Progenitor cell of endocrine pancreas (in vitro differentiated cells): Measurements from ENCODE around the gene MAD1L1. TPM values are rescaled to one million over a fixed set of nuclear protein-coding genes. Genes with fewer than 3 reads are reported as not detected.

Source experiments
- DNase-seq: peaks from one replicate; pipeline ENCODE4 v3.0.0; 2021; ENCODE audit warnings: low spot score; ENCODE audit not compliant: unreplicated experiment
- H3K27ac Mint-ChIP-seq: 2 replicates; pipeline ENCODE4 v1.8.0; 2021; ENCODE audit warnings: mild to moderate bottlenecking, moderate library complexity, mixed read lengths
- H3K27me3 Mint-ChIP-seq: 2 replicates; pipeline ENCODE4 v1.8.0; 2021; ENCODE audit warnings: mixed read lengths
- H3K36me3 Mint-ChIP-seq: 2 replicates; pipeline ENCODE4 v1.8.0; 2022; ENCODE audit warnings: mixed read lengths; ENCODE audit not compliant: insufficient read depth
- H3K4me1 Mint-ChIP-seq: 2 replicates; pipeline ENCODE4 v1.8.0; 2021; ENCODE audit warnings: low read depth, mixed read lengths
- H3K4me3 Mint-ChIP-seq: 2 replicates; pipeline ENCODE4 v1.8.0; 2021; ENCODE audit warnings: low read depth, mild to moderate bottlenecking, moderate library complexity, mixed read lengths
- H3K9me3 Mint-ChIP-seq: 2 replicates; pipeline ENCODE4 v1.8.0; 2021; ENCODE audit warnings: low read depth, mixed read lengths
- total RNA-seq: library from RNA; stranded (reverse); gene quantifications from 2 replicates; pipeline ENCODE4 v1.2.1, GENCODE V29; 2021
- TF ChIP-seq, protein P1 (sequence below): fragments of 200-600 bp; sonication (generic); IDR thresholded peaks from one replicate; pipeline ENCODE4 v1.5.0; 2021; ENCODE audit warnings: antibody characterized with exemption, mild to moderate bottlenecking; ENCODE audit not compliant: unreplicated experiment

Gene MAD1L1
- total RNA-seq, 1 donor from 2014 or later = 49.8 TPM

DNA sequence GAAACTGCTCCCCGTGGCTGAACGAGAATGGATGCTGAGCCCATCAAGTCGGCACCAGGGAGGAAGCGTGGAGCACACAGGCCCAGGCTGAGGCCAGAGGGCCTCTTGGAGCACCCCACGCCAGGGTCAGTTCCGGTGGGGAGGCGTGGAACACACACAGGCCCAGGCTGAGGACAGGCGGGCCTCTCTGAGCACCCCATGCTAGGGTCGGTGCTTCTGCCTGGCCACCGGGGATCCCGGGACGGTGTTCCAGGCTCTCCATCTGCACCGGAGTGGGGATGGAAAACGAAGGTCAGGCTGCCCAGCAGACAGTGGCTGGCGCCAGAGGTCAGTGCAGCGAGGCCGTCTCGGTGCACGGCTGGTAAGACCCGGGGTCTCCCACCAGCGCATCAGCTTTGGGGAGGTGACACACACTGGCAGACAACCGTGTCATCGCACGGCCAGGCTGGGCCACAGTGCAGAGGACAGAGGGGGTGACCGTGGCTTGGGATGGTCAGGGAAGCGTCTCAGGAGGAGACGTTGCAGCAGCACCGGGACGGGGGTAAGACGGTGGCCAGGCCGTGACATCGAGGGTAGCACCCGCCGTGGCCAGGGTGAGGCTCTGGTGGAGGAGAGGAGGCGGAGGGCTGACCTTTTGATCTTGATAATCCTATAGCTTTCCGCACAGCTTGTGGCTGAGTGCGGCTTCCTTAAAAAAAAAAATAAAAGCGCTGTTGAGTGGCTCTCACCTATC is 358.7 kb downstream of the MAD1L1 start:
- H3K4me1 Mint-ChIP-seq = peaks cover 9% of the 10 kb centered on the region
- H3K27ac Mint-ChIP-seq = no peak overlapping the region
- H3K36me3 Mint-ChIP-seq = peaks cover 4% of the 10 kb centered on the region
- TF ChIP-seq, protein P1, sequence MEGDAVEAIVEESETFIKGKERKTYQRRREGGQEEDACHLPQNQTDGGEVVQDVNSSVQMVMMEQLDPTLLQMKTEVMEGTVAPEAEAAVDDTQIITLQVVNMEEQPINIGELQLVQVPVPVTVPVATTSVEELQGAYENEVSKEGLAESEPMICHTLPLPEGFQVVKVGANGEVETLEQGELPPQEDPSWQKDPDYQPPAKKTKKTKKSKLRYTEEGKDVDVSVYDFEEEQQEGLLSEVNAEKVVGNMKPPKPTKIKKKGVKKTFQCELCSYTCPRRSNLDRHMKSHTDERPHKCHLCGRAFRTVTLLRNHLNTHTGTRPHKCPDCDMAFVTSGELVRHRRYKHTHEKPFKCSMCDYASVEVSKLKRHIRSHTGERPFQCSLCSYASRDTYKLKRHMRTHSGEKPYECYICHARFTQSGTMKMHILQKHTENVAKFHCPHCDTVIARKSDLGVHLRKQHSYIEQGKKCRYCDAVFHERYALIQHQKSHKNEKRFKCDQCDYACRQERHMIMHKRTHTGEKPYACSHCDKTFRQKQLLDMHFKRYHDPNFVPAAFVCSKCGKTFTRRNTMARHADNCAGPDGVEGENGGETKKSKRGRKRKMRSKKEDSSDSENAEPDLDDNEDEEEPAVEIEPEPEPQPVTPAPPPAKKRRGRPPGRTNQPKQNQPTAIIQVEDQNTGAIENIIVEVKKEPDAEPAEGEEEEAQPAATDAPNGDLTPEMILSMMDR = no peak
- no peak overlapping the region for H3K4me3 Mint-ChIP-seq
- no peaks in the 10 kb centered on the region for H3K27me3 Mint-ChIP-seq
- H3K9me3 Mint-ChIP-seq = peaks cover 10% of the 10 kb centered on the region
- no peak for DNase-seq

DNA sequence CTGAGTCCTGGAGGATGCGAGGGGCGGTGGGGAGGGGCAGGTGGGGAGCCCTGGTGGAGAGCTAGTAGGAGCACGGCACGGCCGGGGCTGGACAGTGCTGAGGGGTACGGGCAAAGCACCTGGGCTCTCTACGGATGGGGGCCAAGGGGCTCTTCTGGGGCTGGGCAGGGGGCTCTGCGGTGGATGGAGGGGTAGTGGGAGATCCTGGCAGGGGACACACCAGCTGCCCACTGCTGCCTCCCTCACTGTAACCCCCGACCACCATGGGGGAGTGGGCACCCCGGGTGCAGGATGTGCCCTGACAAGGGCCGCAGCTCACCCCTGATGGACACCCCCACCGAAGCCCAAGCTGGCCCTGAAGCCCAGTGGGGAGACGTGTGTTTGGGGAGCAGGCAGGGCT is 359.3 kb downstream of the MAD1L1 start:
- TF ChIP-seq, protein P1 = no peak
- no peak overlapping the region for H3K27ac Mint-ChIP-seq
- peaks cover 1% of the 10 kb centered on the region for H3K36me3 Mint-ChIP-seq
- H3K4me1 Mint-ChIP-seq = peaks cover 9% of the 10 kb centered on the region
- no peaks in the 10 kb centered on the region for H3K27me3 Mint-ChIP-seq
- no peak overlapping the region for H3K4me3 Mint-ChIP-seq
- DNase-seq = no peak
- peaks cover 8% of the 10 kb centered on the region for H3K9me3 Mint-ChIP-seq

DNA sequence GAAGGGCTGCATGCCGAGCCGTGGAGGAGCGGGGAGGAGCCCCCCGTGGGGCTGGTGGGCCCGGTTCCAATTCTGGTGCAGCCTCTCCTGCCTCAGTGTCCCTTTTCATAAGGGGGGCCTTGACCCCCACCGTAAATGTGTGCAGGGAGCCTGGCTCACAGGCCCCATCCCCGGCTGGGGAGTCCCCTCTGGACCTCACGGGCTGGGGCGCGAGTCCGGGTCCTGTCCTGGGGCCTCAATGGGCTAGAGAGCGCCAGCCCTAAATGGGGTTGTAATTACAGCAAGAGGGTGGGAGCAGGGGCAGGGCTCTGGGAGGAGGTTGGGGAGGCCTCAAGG is 359.7 kb downstream of the MAD1L1 start:
- peaks cover 4% of the 10 kb centered on the region for H3K9me3 Mint-ChIP-seq
- TF ChIP-seq, protein P1 = no peak
- H3K27me3 Mint-ChIP-seq = no peaks in the 10 kb centered on the region
- peaks cover 9% of the 10 kb centered on the region for H3K4me1 Mint-ChIP-seq
- no peak for DNase-seq
- H3K36me3 Mint-ChIP-seq = no peaks in the 10 kb centered on the region
- H3K4me3 Mint-ChIP-seq = no peak overlapping the region
- H3K27ac Mint-ChIP-seq = no peak overlapping the region

DNA sequence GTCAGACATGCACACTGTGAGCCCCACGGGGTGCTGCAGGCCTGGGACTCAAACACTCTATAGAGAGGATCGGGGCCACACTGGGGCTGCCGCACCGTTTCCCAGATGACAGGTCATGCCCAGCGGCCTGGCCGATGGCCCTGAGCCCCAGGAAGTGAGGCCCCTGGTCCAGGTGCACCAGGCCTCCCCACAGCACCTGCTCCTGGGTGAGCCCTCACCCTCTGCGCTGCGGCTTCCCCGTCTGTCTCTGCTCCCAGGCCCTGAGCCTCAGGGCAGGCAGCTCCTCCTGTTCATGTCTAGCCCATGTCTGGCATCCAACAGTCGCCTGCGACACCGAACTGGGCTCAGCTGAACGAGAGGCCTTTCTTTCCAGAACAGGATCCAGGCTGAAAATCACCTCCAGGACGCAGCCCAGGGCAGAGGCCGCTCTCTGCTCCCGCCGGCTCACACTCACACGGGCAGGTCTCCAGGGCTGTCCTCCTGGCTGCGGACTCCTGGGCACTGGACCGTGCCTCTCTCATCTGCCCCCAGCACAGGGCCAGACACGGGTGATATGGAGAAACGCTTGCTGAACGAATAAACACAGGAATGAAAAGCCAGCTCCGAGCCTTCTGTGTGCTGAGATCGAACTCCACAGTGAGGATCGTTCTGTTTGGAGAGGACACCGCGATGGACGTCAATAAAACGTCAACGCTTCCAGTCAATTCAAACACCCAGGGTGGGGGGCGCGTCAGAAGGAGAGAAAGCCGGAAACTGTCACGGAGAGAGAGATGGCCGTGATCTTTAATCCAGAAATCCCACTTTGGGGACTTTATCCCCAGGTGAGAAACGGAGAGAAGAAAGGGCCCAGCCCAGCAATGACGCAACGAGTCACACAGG is 360.3 kb downstream of the MAD1L1 start:
- H3K36me3 Mint-ChIP-seq = no peaks in the 10 kb centered on the region
- no peaks in the 10 kb centered on the region for H3K27me3 Mint-ChIP-seq
- H3K9me3 Mint-ChIP-seq = no peaks in the 10 kb centered on the region
- no peak for DNase-seq
- H3K4me3 Mint-ChIP-seq = no peak overlapping the region
- TF ChIP-seq, protein P1 = no peak
- H3K27ac Mint-ChIP-seq = no peak overlapping the region
- H3K4me1 Mint-ChIP-seq = peaks cover 9% of the 10 kb centered on the region

DNA sequence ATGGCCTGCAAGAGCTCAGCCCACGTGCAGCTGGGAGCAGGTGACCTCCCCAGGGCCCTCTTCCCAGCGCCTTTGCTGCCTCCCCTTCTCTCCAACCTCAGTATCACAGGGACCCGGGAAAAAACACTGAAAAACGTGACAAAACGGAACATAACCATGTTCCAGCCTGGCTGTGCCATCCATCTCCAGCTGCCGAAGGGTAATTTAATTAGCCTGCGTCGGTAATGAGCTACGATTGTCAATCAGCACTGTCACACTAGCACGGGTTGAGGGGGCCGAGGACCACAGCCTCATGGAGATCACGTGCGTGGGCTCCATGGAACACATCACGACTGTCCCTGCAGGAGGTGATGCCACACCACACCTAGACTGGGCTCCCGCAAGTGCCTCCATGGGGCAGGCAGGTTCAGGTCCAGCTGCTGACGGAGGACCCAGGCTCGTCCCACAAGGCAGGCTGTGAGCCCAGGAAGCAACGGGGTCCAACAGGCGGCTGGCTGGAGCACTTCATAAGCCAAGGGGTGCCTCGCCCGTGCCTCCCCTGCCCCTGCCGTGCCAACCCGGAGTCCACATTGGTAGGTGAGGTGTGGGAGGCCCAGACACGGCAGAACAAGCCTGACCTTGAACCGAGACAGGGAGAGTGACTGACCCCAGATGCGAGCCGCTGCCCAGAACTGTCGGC is 363.2 kb downstream of the MAD1L1 start:
- no peak for DNase-seq
- Mint-ChIP-seq H3K27ac (no peak overlapping the region), H3K27me3 (no peaks in the 10 kb centered on the region), H3K4me1 (peaks cover 10% of the 10 kb centered on the region), H3K36me3 (no peaks in the 10 kb centered on the region), H3K9me3 (no peaks in the 10 kb centered on the region), H3K4me3 (no peak overlapping the region)
- TF ChIP-seq, protein P1 = no peak
